Peyer's patch (tissue), 4 donors: ENCODE data around the gene GRIK3. TPM values are rescaled to one million over a fixed set of nuclear protein-coding genes. Genes with fewer than 3 reads are reported as not detected.
"Not testable (repeated sequence)": the region's sequence is repeated elsewhere in the genome, so short reads cannot be mapped to it uniquely, and the experiment has no call there.

Experiments
- DNase-seq, 3 donors: peaks; one replicate each; pipeline ENCODE4 v3.0.0-alpha.2; 2017 to 2019
- H3K27ac ChIP-seq, 4 donors: fragments of 200-600 bp; sonication (generic); one replicate each; pipeline ENCODE4 v1.5.1; 2016 to 2019
- H3K27me3 ChIP-seq, 2 donors: fragments of 200-600 bp; sonication (generic); one replicate each; pipeline ENCODE4 v1.5.1; 2019
- H3K36me3 ChIP-seq, 3 donors: fragments of 200-600 bp; sonication (generic); one replicate each; pipeline ENCODE4 v1.5.1; 2016 to 2019
- H3K4me1 ChIP-seq, 4 donors: fragments of 200-600 bp; sonication (generic); one replicate each; pipeline ENCODE4 v1.5.1; 2016 to 2019
- H3K4me3 ChIP-seq, 4 donors: fragments of 200-600 bp; sonication (generic); 1 replicate in 3 of 4; 2 replicates in 1 of 4; pipeline ENCODE4 v1.5.1; 2016 to 2019; ENCODE audit warnings: mild to moderate bottlenecking in 1 of 4
- H3K9me3 ChIP-seq, 4 donors: fragments of 200-600 bp; sonication (generic); one replicate each; pipeline ENCODE4 v1.5.1; 2016 to 2019; ENCODE audit warnings: mild to moderate bottlenecking in 1 of 4
- CTCF ChIP-seq, 6 experiments: fragments of 450-650 bp in 4 of 6; fragments of 200-600 bp in 2 of 6; sonication (generic) in 1 of 6; IDR thresholded peaks; one replicate each; pipeline ENCODE4 v1.5.1; 2017 to 2019; ENCODE audit warnings: antibody characterized with exemption in 6 of 6, mild to moderate bottlenecking in 3 of 6, moderate library complexity in 1 of 6
- POLR2A ChIP-seq, 2 donors: fragments of 450-650 bp; IDR thresholded peaks; one replicate each; pipeline ENCODE4 v1.5.1; 2017; ENCODE audit warnings: antibody characterized with exemption in 2 of 2, mild to moderate bottlenecking in 2 of 2, moderate library complexity in 2 of 2
- total RNA-seq, 4 donors: library from RNA; depleted of rRNA; stranded (reverse); fragments of >200 nt; gene quantifications; one replicate each; pipeline ENCODE4 v1.1.0, GENCODE V29; 2016

Gene GRIK3
- total RNA-seq: under 1 TPM; 0.18 to 0.83 (median 0.62) TPM

- Histone ChIP-seq H3K36me3 (no peaks in the 10 kb centered on the region), H3K4me3 (peak within 1 kb of the TSS in 2 of 4 donors; percentile 12 to 24), H3K9me3 (no peaks in the 10 kb centered on the region), H3K4me1 (peaks cover 0 to 4% (median 2%) of the 10 kb centered on the region in 4 donors), H3K27ac (no peak within 1 kb of the TSS), H3K27me3 (peaks cover 0 to 30% of the 10 kb centered on the region in 2 donors)
- DNase-seq: no peak
- TF ChIP-seq POLR2A (IDR thresholded peaks at IDR 0.05) (no peak), CTCF (IDR thresholded peaks at IDR 0.05) (no peak)
Observed at GRCh38 chr1:37034121-37035013, at the start of gene GRIK3. GRIK3 (minus strand) TSS chr1:37034515; CDS start chr1:37034108, 407 bp downstream.

GRCh38 chr1:37084013-37084412 is 49.7 kb upstream of the GRIK3 start:
- H3K27me3 ChIP-seq: no peaks in the 10 kb centered on the region
- no peaks in the 10 kb centered on the region for H3K36me3 ChIP-seq
- no peak for DNase-seq
- H3K4me1 ChIP-seq: no peaks in the 10 kb centered on the region
- TF ChIP-seq POLR2A (IDR thresholded peaks at IDR 0.05): no peak
- no peak for TF ChIP-seq CTCF (IDR thresholded peaks at IDR 0.05)
- no peak overlapping the region for H3K27ac ChIP-seq
- peaks cover 0 to 2% (median 0%) of the 10 kb centered on the region in 4 donors for H3K9me3 ChIP-seq
- no peak overlapping the region for H3K4me3 ChIP-seq

- Histone ChIP-seq H3K4me1 (no peaks in the 10 kb centered on the region), H3K4me3 (no peak overlapping the region), H3K9me3 (peaks cover 0 to 2% (median 0%) of the 10 kb centered on the region in 4 donors), H3K36me3 (no peaks in the 10 kb centered on the region), H3K27me3 (no peaks in the 10 kb centered on the region), H3K27ac (no peak overlapping the region)
- no peak for DNase-seq
- TF ChIP-seq CTCF (IDR thresholded peaks at IDR 0.05): no peak
- no peak for TF ChIP-seq POLR2A (IDR thresholded peaks at IDR 0.05)
Observed at GRCh38 chr1:37083603-37084002, 49.3 kb upstream of the GRIK3 start.

- not testable (repeated sequence) for DNase-seq, H3K36me3 ChIP-seq, H3K9me3 ChIP-seq, H3K4me1 ChIP-seq, H3K27me3 ChIP-seq, H3K27ac ChIP-seq, H3K4me3 ChIP-seq
Observed at GRCh38 chr1:37080296-37080986, 46.1 kb upstream of the GRIK3 start.

GRCh38 chr1:37078866-37079265 is 44.6 kb upstream of the GRIK3 start:
- no peaks in the 10 kb centered on the region for H3K4me1 ChIP-seq
- no peak overlapping the region for H3K4me3 ChIP-seq
- TF ChIP-seq CTCF (IDR thresholded peaks at IDR 0.05) (no peak), POLR2A (IDR thresholded peaks at IDR 0.05) (no peak)
- no peak overlapping the region for H3K27ac ChIP-seq
- H3K27me3 ChIP-seq: no peaks in the 10 kb centered on the region
- DNase-seq: no peak
- H3K9me3 ChIP-seq: peaks cover 0 to 2% (median 0%) of the 10 kb centered on the region in 4 donors
- no peaks in the 10 kb centered on the region for H3K36me3 ChIP-seq

- Histone ChIP-seq H3K27me3 (no peaks in the 10 kb centered on the region), H3K9me3 (peaks cover 0 to 2% (median 0%) of the 10 kb centered on the region in 4 donors)
- DNase-seq: no peak
Observed at GRCh38 chr1:37076168-37076567, 41.9 kb upstream of the GRIK3 start.

More at GRCh38 chr1:37076168-37076567, 41.9 kb upstream of the GRIK3 start:
- Histone ChIP-seq H3K4me1 (no peaks in the 10 kb centered on the region), H3K4me3 (no peak overlapping the region), H3K36me3 (no peaks in the 10 kb centered on the region), H3K27ac (no peak overlapping the region)
- no peak for TF ChIP-seq POLR2A (IDR thresholded peaks at IDR 0.05)
- no peak for TF ChIP-seq CTCF (IDR thresholded peaks at IDR 0.05)
